AG09309 (cell line): Measurements from ENCODE around the gene NR2F1.

Experiments
- DNase-seq: peaks from one replicate; pipeline ENCODE4 v3.0.0-alpha.2; 2010; ENCODE audit warnings: low read depth
- H3K4me3 ChIP-seq: 2 replicates; pipeline ENCODE4 v1.5.1; 2011; ENCODE audit warnings: mild to moderate bottlenecking, low read depth, low read length, moderate library complexity; ENCODE audit not compliant: control insufficient read depth
- CTCF ChIP-seq: IDR thresholded peaks from 2 replicates; pipeline ENCODE4 v1.5.1; 2011; ENCODE audit warnings: mild to moderate bottlenecking, low read depth, low read length, inconsistent platforms; ENCODE audit not compliant: insufficient read depth, control insufficient read depth; ENCODE audit errors: missing control alignments

Gene NR2F1

GRCh38 chr5:93601071-93601801 is 18.2 kb downstream of the NR2F1 start:
- TF ChIP-seq CTCF, result no peak
- DNase-seq, result no peak

GRCh38 chr5:93601802-93602155 is 18.8 kb downstream of the NR2F1 start:
- TF ChIP-seq CTCF, result no peak
- no peak overlapping the region for H3K4me3 ChIP-seq
- DNase-seq, result no peak

More at GRCh38 chr5:93601071-93601801, 18.2 kb downstream of the NR2F1 start:
- H3K4me3 ChIP-seq, result no peak overlapping the region

- no peak overlapping the region for H3K4me3 ChIP-seq
- no peak for DNase-seq
- TF ChIP-seq CTCF, result no peak
These were observed 19.4 kb downstream of the NR2F1 start for GRCh38 chr5:93602241-93603077.

GRCh38 chr5:93603078-93603792 is 20.2 kb downstream of the NR2F1 start:
- no peak overlapping the region for H3K4me3 ChIP-seq
- no peak for TF ChIP-seq CTCF

GRCh38 chr5:93603793-93604643 is 21.0 kb downstream of the NR2F1 start:
- no peak for DNase-seq
- H3K4me3 ChIP-seq, result no peak overlapping the region
- TF ChIP-seq CTCF, result no peak

More at GRCh38 chr5:93603078-93603792, 20.2 kb downstream of the NR2F1 start:
- no peak for DNase-seq
